Measurements from ENCODE around the gene C2CD4B.

Gene C2CD4B

GRCh38 chr15:62118520-62119226, 46.4 kb downstream of the C2CD4B start:
- DNase-seq = no peak

GRCh38 chr15:62115847-62116246, 49.2 kb downstream of the C2CD4B start:
- no peak for DNase-seq

Data from activated CD8-positive, alpha-beta memory T cell treated with anti-CD3 and anti-CD28 coated beads, Interleukin-2, amount 50 U/mL, for 48 hours (primary cell).